NCI-H774 (cell line): ENCODE data around the gene MCTP1.

ENCODE experiments used
- DNase-seq: peaks from one replicate; lab custom pipeline; 2025; lab: John Stamatoyannopoulos, UW

MCTP1 gene

DNA sequence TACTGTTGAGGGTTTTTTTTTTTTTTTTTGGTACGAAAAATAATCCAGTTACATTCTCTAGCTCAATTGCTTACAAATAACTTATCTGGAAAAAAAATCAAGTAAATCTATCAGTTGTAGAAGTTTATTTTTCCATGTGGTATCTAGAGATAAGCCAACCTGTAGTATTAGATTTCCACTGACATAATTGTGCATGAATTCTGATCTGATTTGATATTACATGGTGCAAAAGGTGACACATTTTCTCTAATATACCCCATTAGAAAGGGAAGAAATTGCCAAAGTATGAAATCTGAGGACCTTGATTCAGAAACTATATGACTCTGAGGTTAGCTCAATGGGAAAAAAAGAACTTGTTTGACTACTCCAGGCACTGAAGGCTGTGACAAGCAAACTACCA lies 524.9 kb downstream of the MCTP1 start:
- DNase-seq: no peak

- DNase-seq: no peak
Measured at GRCh38 chr5:94759022-94759421, 525.9 kb downstream of the MCTP1 start.

- no peak for DNase-seq
Measured at GRCh38 chr5:94754824-94755223, 530.1 kb downstream of the MCTP1 start.

- DNase-seq: no peak
Measured at GRCh38 chr5:94751460-94751859, 533.4 kb downstream of the MCTP1 start.

DNA sequence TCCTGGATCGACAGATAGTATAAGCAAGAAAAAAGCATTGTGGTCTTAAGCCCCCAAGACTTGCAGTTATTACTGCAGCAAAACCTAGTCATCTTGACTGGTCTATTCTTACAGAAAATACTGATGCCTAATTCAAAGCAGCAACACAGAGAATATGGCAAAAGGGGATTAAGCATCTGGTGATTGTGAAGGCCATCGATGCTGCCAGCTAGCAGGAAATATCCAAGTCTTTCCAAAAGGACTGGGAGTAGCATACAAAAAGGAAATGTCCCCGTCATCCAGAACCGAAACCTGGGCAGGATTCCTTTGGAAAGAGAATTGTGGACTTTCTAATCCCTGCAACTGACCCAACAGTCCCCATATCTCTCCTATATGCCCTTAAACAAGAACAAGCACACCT lies 534.2 kb downstream of the MCTP1 start:
- no peak for DNase-seq

GRCh38 chr5:94749042-94749441 lies 535.9 kb downstream of the MCTP1 start:
- DNase-seq: no peak

DNA sequence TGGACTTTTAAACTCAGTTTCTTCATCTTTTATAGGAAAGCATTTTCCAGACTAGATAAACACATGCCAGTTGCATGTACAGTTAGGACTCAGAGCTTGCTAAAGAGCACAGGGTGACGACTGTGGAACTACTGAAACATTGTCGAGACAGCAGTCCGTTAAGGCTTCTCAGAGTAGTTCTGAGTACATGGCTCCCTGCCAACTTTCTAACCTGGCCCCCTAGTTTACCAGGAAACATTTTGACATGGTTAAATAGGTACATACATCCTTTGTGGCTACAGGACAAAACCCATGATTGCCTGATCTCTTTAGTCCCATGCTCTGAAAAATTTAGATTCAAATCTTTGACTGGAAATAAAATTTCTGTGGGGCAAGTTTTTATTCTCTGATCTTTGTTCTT lies 536.7 kb downstream of the MCTP1 start:
- no peak for DNase-seq

DNA sequence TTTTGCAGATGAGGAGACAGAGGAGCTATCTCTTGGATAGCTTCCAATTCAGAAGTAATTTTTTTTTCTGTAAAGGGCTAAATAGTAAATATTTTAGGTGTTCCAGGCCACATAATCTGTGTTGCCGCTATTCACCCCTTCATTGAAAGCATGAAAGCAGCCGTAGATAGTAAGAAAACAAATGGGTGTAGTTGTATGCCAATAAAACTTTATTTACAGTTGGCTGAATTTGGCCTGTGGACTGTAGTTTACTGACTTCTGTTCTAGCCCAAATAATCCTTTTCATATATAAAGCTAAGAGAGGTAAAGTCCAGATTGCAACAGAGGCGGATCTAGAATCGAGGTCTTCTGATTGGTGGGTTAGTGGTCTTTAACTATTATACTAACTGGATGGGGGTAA lies 537.5 kb downstream of the MCTP1 start:
- no peak for DNase-seq

DNA sequence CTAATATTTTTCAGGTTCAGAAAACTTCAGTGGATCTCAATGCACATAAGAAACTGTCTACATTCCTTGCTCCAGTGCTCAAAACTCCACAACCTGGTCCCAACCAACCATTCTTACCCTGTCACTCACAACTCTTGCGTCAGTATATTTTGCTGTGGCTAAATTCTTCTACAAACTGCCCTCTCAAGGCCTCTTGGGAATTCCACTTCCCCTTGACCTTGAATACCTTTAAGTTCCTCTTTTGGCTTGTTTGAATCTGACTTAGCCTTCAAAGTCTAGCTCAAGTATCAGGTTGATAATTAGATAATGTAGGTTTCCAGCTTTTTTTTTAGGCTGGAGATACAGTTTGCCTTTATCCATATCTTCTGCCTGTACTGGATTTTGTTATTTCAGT lies 538.2 kb downstream of the MCTP1 start:
- no peak for DNase-seq

DNA sequence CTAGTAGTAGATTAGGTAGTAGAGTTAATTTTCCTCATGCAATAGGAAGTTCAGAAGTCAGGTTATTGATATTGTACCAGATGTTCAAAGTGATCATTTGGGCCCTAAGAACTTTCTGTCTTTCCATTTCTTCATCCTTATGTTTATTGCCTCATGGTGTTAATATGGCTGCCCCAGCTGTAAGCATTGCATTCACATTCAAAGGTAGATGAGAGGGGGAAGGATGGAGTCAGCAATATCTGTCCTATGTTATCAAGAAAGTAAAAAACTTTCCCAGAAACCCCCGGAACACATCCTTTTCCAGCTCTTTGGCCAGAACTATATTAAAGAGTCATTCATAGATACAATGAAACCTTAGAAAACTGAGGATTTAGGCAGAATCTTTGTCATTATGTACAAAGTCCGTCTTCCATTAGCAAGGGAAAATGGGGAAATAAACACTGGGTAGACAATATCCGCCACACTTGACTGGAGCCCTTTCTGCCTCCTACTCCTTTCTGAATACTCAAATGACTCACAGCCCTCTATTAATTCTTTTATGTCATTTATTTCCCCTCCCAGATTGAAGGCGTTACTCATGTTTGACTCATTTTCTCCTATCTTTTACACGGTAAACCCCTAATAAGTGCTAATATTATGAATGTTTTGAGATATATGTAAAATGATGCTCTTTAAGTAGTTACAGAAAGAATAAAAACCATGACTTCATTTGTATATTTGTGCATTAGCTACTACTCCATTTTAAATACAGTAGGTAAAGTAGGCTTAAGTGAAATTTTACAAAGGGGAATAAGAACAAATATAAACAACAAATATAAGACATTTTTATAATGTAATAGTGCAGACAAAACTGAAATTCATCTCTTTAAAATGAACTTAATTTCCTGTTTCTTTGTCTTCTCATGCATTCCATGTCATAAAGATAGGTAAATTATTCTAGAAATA lies 538.8 kb downstream of the MCTP1 start:
- DNase-seq: no peak

DNA sequence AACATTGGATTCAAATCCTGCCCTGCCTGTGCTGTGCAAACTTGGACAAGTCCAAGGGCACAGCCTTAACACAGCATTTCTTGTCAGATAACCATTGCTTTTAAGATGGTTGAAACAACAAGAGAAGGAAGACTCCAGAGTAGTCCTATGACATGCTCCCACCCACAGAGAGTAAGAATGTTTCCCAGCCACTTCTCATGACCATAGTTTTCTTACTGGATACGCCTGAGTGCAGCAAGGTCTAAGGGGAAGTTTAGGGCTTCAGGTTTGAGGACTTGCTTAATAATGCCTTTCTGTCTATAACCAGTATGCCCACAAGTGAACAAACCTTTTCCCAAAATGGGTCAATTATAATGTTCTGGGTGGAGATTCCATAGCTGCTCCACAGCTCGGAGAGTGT lies 540.0 kb downstream of the MCTP1 start:
- DNase-seq: no peak

GRCh38 chr5:94742852-94743251 lies 542.0 kb downstream of the MCTP1 start:
- no peak for DNase-seq

DNA sequence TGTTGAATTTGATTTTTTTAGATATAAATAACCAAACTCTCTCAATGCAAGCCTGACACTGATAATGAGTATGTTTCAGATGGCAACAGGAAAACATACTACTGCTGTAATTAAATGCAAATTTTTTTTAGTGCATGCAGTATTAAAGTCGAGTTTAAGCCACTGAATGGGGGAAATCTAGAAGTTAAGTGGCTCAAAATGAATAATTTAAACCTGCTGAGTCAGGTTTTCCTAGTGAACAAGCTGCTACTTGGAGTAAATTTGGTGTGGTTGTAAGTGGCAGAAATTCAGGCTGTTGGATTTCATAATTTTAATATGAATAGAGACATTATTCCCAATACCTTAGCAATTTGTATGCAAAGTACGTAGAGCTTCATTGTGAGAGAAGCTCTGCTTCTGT lies 544.6 kb downstream of the MCTP1 start:
- no peak for DNase-seq

GRCh38 chr5:94736498-94736897 lies 548.4 kb downstream of the MCTP1 start:
- DNase-seq: no peak

GRCh38 chr5:94731471-94731870 lies 553.4 kb downstream of the MCTP1 start:
- DNase-seq: no peak

DNA sequence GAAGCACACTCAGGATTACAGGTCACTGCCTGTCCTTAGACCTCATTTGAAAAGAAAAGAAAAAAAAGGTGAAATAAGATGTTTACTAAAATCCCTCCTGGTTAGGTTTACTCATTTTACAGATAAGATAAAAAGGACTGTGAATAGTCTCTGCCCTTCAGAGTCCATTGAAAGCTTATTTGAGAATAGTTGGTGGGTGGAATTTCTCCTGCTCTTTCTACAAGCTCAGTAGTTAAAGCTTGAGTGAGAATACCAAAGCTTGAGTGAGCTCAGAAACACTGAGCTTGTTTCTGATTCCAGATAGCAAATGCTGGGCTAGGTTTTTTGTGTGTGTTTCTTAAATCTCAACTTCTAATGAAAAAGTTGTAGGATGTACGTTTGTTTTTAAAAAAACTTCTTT lies 559.8 kb downstream of the MCTP1 start:
- DNase-seq: no peak

- no peak for DNase-seq
Measured at GRCh38 chr5:94715768-94716167, 569.1 kb downstream of the MCTP1 start.

DNA sequence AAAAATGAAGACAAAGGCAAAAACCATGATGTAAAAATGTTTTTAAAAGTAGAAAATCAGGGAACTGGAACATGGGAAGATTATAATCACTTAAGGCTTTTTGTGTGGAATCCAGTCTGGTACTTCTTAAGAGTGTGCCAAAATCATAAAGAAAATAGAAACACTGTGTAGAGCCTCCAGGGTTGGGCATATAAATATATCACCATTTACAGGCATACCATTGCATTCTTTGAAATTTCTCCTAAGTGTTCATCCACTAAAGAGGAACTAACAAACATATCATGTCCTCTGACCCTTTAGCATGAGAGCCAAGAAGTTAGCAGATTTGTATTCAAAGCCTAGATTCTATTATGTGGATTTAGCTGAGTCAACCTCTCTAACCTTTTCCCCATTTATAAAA lies 573.1 kb downstream of the MCTP1 start:
- no peak for DNase-seq

- no peak for DNase-seq
Measured at GRCh38 chr5:94709277-94709676, 575.6 kb downstream of the MCTP1 start.

- DNase-seq: no peak
Measured at GRCh38 chr5:94707359-94707758, 577.5 kb downstream of the MCTP1 start.

- no peak for DNase-seq
Measured at GRCh38 chr5:94705427-94705826, 579.5 kb downstream of the MCTP1 start.

GRCh38 chr5:94702729-94703128 lies 582.2 kb downstream of the MCTP1 start:
- DNase-seq: no peak

DNA sequence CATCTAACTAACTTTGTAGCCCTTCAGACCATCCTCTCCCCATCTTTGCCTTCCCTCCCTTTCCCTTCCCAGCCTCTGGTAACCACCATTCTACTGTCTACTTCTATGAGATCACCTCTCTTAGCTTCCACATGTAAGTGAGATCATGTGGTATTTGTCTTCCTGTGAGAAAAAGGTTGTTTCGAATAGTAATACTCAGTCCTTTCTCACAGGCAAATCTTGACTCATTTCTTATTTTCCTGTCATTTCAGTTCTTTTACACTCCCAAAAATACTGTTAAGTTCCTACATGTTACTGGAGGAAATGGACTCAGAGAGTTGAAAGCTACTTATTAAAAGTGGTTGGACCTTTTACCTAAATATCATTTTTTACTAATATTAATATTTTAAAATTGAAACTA lies 584.3 kb downstream of the MCTP1 start:
- DNase-seq: no peak

DNA sequence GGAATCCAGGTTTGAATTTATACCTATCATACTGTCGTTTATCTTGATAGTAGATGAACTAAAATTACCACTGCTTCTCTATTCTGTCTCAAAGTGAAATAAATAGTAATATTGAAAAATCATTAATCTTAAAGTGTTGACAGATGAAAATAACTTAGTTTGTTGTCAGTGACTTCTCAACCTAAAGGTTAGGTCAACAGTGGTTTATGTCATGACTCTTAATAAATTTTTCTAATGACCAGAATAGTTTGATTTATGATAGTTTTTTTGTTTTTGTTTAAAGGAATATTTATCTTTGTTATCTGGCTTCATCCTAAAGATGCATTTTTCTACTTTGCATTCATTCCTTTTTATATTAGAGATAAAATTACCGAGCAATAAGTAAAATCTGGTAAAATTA lies 585.3 kb downstream of the MCTP1 start:
- no peak for DNase-seq
